ENCODE results near the gene BARHL1.

GRCh38 chr9:132597073-132597775 lies 14.8 kb downstream of the BARHL1 start:
- TF ChIP-seq CTCF (IDR thresholded peaks at IDR 0.05), result no peak
- TF ChIP-seq POLR2A (IDR thresholded peaks at IDR 0.05), result no peak
- no peak for TF ChIP-seq POLR2AphosphoS5 (IDR thresholded peaks at IDR 0.05)

Data from stomach (tissue), 4 donors.